ENCODE results near the gene FMN2. TPM values are rescaled to one million over a fixed set of nuclear protein-coding genes. Genes with fewer than 3 reads are reported as not detected.
A peak's percentile ranks its signal among the peaks of the same experiment; 100 is the strongest.
"Not testable (repeated sequence)": the region's sequence is repeated elsewhere in the genome, so short reads cannot be mapped to it uniquely, and the experiment has no call there.

Gene FMN2
- total and polyA plus RNA-seq, 2 donors (not counting 1 experiment from before 2014, with no cell fraction given), result 8.0 to 13.7 TPM

- no peak for TF ChIP-seq EZH2 (IDR thresholded peaks at IDR 0.05; ENCODE audit: low read length, missing control alignments)
- TF ChIP-seq, protein P1, sequence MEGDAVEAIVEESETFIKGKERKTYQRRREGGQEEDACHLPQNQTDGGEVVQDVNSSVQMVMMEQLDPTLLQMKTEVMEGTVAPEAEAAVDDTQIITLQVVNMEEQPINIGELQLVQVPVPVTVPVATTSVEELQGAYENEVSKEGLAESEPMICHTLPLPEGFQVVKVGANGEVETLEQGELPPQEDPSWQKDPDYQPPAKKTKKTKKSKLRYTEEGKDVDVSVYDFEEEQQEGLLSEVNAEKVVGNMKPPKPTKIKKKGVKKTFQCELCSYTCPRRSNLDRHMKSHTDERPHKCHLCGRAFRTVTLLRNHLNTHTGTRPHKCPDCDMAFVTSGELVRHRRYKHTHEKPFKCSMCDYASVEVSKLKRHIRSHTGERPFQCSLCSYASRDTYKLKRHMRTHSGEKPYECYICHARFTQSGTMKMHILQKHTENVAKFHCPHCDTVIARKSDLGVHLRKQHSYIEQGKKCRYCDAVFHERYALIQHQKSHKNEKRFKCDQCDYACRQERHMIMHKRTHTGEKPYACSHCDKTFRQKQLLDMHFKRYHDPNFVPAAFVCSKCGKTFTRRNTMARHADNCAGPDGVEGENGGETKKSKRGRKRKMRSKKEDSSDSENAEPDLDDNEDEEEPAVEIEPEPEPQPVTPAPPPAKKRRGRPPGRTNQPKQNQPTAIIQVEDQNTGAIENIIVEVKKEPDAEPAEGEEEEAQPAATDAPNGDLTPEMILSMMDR (conservative IDR thresholded peaks at IDR 0.05 in 1 of 2, IDR thresholded peaks at IDR 0.05 in 1 of 2; ENCODE audit: low read depth in 1 of 2, low read length in 2 of 2), result no peak
- H3K4me2 ChIP-seq (ENCODE audit: extremely low read depth, insufficient read depth, low read length), result no peak overlapping the region
- no peak overlapping the region for H3K27ac ChIP-seq (ENCODE audit: insufficient read depth, low read length)
- no peak overlapping the region for H3K4me3 ChIP-seq (replicated peaks in 1 of 4; ENCODE audit: control extremely low read depth in 1 of 4, insufficient read depth in 1 of 4, low read depth in 3 of 4, low read length in 4 of 4)
- DNase-seq (ENCODE audit: low read depth in 2 of 2), result peak in 1 of 2 donors; percentile 64
- no peak overlapping the region for H3K9ac ChIP-seq (ENCODE audit: insufficient read depth, low read length)
- H3K27me3 ChIP-seq (ENCODE audit: control insufficient read depth, insufficient read depth, low read length), result no peaks in the 10 kb centered on the region
- H3K9me3 ChIP-seq (ENCODE audit: control insufficient read depth, insufficient read depth, low read depth, low read length), result no peaks in the 10 kb centered on the region
- no peaks in the 10 kb centered on the region for H3K4me1 ChIP-seq (ENCODE audit: control insufficient read depth, extremely low read depth, insufficient read depth, low read length)
- H4K20me1 ChIP-seq (ENCODE audit: control insufficient read depth, extremely low read depth, insufficient read depth, low read length), result no peaks in the 10 kb centered on the region
- no peaks in the 10 kb centered on the region for H3K79me2 ChIP-seq (ENCODE audit: control insufficient read depth, insufficient read depth, low read length)
- H2AFZ ChIP-seq (ENCODE audit: low read length), result no peak overlapping the region
- H3K36me3 ChIP-seq (ENCODE audit: control insufficient read depth, insufficient read depth, low read length), result no peaks in the 10 kb centered on the region
These were observed 322.0 kb downstream of the FMN2 start for GRCh38 chr1:240413732-240414131.

DNA sequence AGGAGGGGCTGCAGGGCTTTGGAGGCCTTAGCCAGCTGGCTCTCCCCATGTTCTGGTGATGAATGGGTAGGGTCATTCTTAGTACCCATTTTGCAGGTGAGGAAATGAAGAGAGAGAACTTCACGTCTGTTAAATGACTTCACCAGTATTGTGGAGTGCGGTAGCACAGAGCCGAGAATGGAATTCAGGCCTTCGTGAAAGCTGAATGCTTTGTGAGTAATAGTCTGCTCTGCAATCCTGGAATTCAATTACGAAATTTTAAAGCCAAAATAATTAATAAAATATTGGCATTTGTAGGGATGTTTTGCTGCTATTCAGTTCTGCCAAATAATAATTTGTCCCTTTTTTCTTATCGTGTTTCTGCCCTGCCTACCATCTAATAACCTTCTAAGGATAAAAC is 322.6 kb downstream of the FMN2 start:
- Histone ChIP-seq H3K9me3 (ENCODE audit: control insufficient read depth, insufficient read depth, low read depth, low read length) (no peaks in the 10 kb centered on the region), H3K4me1 (ENCODE audit: control insufficient read depth, extremely low read depth, insufficient read depth, low read length) (no peaks in the 10 kb centered on the region), H3K4me3 (replicated peaks in 1 of 4; ENCODE audit: control extremely low read depth in 1 of 4, insufficient read depth in 1 of 4, low read depth in 3 of 4, low read length in 4 of 4) (no peak overlapping the region), H3K36me3 (ENCODE audit: control insufficient read depth, insufficient read depth, low read length) (no peaks in the 10 kb centered on the region), H3K27ac (ENCODE audit: insufficient read depth, low read length) (no peak overlapping the region), H3K9ac (ENCODE audit: insufficient read depth, low read length) (no peak overlapping the region), H3K4me2 (ENCODE audit: extremely low read depth, insufficient read depth, low read length) (no peak overlapping the region), H3K27me3 (ENCODE audit: control insufficient read depth, insufficient read depth, low read length) (no peaks in the 10 kb centered on the region), H3K79me2 (ENCODE audit: control insufficient read depth, insufficient read depth, low read length) (no peaks in the 10 kb centered on the region), H4K20me1 (ENCODE audit: control insufficient read depth, extremely low read depth, insufficient read depth, low read length) (no peaks in the 10 kb centered on the region), H2AFZ (ENCODE audit: low read length) (no peak overlapping the region)
- TF ChIP-seq, protein P1 (conservative IDR thresholded peaks at IDR 0.05 in 1 of 2, IDR thresholded peaks at IDR 0.05 in 1 of 2; ENCODE audit: low read depth in 1 of 2, low read length in 2 of 2), result no peak
- TF ChIP-seq EZH2 (IDR thresholded peaks at IDR 0.05; ENCODE audit: low read length, missing control alignments), result no peak
- peak; percentile 49 to 81 for DNase-seq (ENCODE audit: low read depth in 2 of 2)

DNA sequence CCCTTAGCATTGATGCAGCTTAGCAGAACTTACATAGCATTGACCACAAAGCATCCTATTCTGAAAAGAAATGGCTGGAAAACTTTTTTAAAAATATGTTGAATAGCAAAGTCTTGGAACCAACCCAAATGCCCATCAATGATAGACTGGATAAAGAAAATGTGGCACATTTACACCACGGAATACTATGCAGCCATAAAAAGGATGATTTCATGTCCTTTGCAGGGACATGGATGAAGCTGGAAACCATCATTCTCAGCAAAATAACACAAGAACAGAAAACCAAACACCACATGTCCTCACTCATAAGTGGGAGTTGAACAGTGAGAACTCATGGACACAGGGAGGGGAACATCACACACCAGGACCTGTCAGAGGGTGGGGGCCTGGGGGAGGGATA is 323.3 kb downstream of the FMN2 start:
- not testable (repeated sequence) for H3K4me3 ChIP-seq (replicated peaks in 1 of 4; ENCODE audit: control extremely low read depth in 1 of 4, insufficient read depth in 1 of 4, low read depth in 3 of 4, low read length in 4 of 4); H3K27me3 ChIP-seq (ENCODE audit: control insufficient read depth, insufficient read depth, low read length); H4K20me1 ChIP-seq (ENCODE audit: control insufficient read depth, extremely low read depth, insufficient read depth, low read length); H3K4me1 ChIP-seq (ENCODE audit: control insufficient read depth, extremely low read depth, insufficient read depth, low read length); DNase-seq (ENCODE audit: low read depth in 2 of 2); H3K36me3 ChIP-seq (ENCODE audit: control insufficient read depth, insufficient read depth, low read length); H3K27ac ChIP-seq (ENCODE audit: insufficient read depth, low read length); H3K79me2 ChIP-seq (ENCODE audit: control insufficient read depth, insufficient read depth, low read length); H3K4me2 ChIP-seq (ENCODE audit: extremely low read depth, insufficient read depth, low read length); H2AFZ ChIP-seq (ENCODE audit: low read length); H3K9me3 ChIP-seq (ENCODE audit: control insufficient read depth, insufficient read depth, low read depth, low read length); H3K9ac ChIP-seq (ENCODE audit: insufficient read depth, low read length)
